Islet of Langerhans (tissue), 1 donor: ENCODE measurements around the gene FAM151A.

ENCODE experiments used
- FAIRE-seq: peaks from one replicate; lab custom pipeline; 2011; peaks lifted over from hg19 to GRCh38; lab: Jason Lieb, UNC

The FAM151A gene

GRCh38 chr1:54579337-54579781 is 44.0 kb downstream of the FAM151A start:
- FAIRE-seq = no peak

- FAIRE-seq = no peak
Observed at GRCh38 chr1:54577612-54578011, 45.7 kb downstream of the FAM151A start.

GRCh38 chr1:54575605-54576290 is 47.6 kb downstream of the FAM151A start:
- no peak for FAIRE-seq

GRCh38 chr1:54575161-54575560 is 48.2 kb downstream of the FAM151A start:
- no peak for FAIRE-seq

DNA sequence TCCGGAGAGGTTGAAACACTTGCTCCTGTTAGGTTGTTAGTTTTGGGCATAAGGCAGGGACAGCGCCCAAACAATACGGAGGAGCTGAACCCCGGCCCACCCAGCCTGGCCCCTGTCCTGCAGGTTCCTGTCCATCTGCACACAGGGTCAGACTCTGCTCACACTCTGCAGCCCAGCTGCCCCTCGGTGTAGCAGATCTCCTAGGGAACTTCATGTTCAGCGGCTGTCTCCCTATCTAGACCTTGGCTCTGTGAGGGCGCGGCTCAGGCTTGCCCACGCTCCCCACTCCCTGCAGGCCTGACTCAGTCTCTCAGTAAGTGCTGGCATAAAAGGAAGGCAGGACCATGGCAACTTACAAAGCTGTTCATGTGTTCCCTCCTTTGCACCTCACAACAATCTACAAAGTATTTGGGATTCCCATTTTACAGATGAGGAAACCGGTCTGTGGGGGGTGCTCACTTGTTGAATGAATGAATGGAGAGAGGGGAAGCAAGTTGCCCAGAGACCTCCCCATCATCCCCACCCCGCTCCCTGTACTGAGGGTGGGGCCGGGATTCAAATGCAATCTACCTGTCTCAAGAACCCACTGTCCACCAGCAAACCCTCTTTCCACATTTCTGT is 49.1 kb downstream of the FAM151A start:
- FAIRE-seq = no peak

GRCh38 chr1:54572542-54572850 is 50.8 kb downstream of the FAM151A start:
- FAIRE-seq = no peak

DNA sequence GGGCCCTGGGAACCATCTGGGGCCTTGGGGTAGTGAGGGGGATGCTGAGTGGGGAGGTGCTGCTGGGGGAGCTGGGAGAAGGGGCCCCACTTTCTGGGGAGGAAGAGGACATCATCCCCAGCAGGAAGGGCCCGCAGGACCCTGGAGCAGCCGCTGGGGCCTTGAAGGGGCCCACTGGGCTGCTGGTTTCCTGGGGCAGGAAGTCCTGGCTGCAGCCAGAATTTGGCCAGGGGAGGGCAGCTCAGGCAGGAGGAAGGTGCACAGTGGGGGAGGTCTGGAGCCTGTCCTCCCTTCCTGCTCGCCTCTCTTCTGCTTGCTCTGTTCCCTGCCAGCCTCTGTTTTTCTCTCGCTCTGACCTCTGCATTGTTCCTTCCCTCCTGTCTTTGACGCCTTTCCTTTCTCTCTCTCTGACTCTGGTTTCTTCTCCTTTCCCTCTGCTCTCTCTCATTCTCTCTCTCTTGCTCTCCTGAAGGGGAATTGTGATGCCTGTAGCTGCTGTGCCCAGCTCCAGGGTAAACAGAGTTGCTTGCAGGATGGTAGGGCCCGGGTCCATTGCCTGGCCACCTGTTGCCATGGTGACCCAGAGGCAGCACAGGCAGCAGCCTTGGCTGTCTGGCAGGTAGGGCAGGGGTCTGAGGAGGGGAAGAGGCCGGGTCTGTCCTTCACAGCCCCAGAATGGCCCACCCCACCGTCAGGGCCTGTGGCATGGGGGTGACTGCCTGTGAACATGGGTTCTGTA is 51.4 kb downstream of the FAM151A start:
- FAIRE-seq = no peak

DNA sequence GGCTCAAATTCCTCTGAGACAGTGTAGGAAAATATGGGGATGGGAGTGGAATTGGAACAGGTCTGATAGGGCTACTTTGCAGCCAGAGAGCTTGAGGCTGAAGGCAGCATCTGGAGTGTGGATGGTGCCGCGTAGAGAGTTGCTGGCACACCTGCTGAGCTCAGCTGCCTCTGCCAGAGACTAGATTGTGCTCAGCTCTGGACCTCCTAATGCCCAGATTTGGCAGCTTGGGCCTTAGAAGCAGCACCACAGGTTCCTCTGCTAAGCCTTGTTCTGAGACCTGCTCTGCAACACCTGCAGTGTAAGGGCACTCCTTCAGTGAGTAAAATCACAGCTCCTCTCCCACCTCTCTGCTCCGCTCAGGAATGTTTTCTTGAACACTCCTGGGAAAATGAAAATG is 52.0 kb downstream of the FAM151A start:
- FAIRE-seq = no peak

DNA sequence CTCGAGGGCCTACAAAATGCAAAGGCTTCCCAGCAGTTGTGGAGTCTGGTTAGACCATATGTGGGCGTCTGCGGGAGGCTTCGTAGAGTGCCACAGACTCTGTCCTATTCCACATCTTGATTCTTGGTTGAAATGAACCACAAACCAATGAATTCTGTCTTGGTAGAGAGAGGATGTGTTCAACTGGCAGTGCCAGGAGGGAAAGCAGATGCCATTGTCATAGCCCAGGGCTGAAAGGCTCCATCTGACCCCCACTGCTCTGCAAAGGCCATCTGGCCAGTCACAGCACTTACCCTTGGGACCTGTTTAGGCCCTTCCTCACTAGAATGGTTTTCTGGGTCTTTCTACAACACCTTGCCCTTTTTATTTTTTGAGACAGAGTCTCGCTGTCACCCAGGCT is 53.2 kb downstream of the FAM151A start:
- no peak for FAIRE-seq

- no peak for FAIRE-seq
Observed at GRCh38 chr1:54569339-54569738, 54.0 kb downstream of the FAM151A start.

DNA sequence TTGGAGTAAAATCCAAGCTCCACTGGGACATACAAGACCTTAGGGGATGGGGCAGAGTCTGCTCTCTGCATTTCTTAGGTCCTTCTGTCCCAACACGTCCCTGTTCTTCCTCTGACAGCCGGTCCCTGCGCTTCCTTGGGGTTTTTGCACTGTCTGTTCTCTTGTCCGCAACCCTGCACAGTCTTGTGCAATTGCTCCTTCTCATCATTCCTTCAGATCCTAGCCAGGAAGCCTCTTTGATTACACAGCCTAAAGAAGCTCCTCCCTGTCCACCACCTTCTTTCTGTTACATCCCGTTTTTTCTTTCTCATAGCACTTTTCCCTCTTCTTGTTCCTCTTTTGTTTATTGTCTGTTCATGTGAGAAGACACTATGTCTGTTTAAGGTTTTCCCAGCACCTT is 55.4 kb downstream of the FAM151A start:
- no peak for FAIRE-seq

- FAIRE-seq = no peak
Observed at GRCh38 chr1:54566438-54567141, 56.7 kb downstream of the FAM151A start.

GRCh38 chr1:54565113-54565501 is 58.2 kb downstream of the FAM151A start:
- no peak for FAIRE-seq

DNA sequence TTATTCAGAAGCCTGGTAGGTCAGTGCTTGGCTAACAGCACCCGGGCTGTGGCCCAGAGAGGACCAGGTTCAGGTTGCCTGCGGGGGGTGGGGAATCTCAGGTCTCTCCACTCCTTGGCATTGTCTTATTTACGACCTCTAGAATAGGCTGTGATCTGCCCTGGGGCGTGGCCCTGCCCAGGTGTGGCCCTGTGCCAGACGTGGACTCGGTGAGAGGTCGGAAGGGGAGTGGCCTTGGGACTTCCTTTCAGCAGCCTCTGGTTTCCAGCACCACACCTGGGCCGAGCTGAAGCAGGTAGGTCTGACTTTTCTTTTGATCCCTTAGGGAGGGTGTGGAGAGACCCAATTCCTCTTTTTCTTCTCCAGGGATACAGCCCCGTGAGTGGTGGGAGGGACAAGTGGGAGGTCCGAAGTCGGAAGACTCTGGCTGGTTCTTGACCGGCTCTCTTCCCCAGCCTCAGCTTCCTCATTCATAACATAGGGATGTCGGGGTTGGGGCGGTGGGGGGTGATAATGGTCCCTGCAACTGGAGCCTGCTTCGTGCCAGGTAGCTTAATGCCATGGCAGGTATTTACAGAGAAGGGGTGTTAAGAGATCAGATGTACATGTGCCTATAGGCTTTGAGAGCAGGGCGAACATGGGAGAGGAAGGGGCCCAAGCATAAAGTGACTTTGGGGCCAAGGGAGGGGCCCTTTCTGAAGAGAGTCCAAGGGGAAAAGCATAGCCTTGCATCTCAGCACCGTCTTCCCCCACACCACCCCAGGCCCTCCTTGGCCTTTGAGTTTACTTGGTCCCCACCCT is 58.8 kb downstream of the FAM151A start:
- FAIRE-seq = no peak

DNA sequence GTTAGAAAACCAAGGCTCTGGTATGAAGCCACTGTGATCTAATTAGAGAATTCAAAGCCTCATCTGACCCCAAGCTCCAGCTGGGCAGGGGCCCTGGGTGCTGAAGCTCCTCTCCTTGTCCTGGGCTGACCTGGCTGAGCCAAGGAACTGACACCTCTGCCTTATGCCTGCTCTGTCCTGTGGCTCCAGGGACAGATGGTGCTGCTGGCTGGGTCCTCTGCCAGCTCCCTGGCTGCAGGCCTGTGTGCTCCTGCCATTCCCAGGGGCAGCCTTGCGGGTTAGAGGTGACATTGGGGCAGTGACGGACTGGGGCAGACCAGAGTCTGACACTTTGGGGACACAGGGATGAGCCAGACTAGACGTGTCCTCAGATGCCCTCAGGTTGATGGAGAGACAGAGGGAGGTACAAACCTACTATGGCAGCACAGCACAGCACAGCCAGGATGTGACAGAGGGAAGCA is 63.5 kb downstream of the FAM151A start:
- FAIRE-seq = no peak
